Sigmoid colon (tissue), 4 donors: ENCODE measurements around the gene KRT14.

Source experiments
- POLR2A ChIP-seq, 2 donors: fragments of 450-650 bp; IDR thresholded peaks; one replicate each; pipeline ENCODE4 v1.6.1; 2016; ENCODE audit warnings: antibody characterized with exemption in 2 of 2, mild to moderate bottlenecking in 2 of 2, moderate library complexity in 2 of 2
- POLR2AphosphoS5 ChIP-seq, 4 donors: sonication (generic); formaldehyde crosslinking; IDR thresholded peaks; one replicate each; pipeline ENCODE4 v1.6.1; 2017; ENCODE audit warnings: antibody characterized with exemption in 4 of 4
- TF ChIP-seq, protein P1 (sequence below), 4 experiments: fragments of 450-650 bp in 3 of 4; fragments of 200-600 bp in 1 of 4; IDR thresholded peaks; one replicate each; pipeline ENCODE4 v1.5.1; 2016 to 2019; ENCODE audit warnings: antibody characterized with exemption in 4 of 4, mild to moderate bottlenecking in 3 of 4, moderate library complexity in 2 of 4

DNA sequence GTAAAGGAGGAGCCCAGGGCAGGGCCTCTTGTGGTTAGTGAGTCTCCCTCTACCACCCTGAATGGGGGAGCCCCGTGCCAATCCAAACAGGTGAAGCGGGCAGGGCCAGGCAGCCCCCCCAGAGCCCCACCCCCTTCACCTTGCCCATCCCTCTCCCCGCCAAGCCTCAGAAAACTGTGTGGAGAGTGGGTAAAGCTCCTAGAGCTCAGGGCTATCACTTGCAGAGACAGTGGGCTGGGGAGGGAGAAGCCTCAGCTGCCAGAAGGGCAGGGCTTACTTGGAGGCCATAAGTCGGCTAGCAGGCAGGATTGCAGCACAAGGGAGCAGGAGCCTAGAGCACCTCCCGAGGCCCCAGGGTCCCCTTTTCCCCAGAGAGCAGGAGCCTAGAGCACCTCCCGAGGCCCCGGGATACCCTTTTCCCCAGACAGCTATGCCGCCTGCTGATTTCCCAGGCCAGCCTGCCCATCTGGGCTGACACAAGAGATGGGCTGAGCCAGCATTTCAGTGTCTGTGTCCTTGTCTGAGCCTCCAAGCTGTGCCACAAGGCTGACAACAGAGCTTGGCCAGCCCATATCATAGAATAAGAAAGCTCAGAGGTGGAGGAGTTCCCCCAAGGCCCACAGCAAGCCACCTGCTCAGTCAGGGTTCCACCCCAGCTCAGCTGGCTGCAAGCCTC is 6.7 kb upstream of the KRT14 start:
- TF ChIP-seq POLR2A (IDR thresholded peaks at IDR 0.05), result no peak
- no peak for TF ChIP-seq POLR2AphosphoS5 (IDR thresholded peaks at IDR 0.05)
- TF ChIP-seq, protein P1, sequence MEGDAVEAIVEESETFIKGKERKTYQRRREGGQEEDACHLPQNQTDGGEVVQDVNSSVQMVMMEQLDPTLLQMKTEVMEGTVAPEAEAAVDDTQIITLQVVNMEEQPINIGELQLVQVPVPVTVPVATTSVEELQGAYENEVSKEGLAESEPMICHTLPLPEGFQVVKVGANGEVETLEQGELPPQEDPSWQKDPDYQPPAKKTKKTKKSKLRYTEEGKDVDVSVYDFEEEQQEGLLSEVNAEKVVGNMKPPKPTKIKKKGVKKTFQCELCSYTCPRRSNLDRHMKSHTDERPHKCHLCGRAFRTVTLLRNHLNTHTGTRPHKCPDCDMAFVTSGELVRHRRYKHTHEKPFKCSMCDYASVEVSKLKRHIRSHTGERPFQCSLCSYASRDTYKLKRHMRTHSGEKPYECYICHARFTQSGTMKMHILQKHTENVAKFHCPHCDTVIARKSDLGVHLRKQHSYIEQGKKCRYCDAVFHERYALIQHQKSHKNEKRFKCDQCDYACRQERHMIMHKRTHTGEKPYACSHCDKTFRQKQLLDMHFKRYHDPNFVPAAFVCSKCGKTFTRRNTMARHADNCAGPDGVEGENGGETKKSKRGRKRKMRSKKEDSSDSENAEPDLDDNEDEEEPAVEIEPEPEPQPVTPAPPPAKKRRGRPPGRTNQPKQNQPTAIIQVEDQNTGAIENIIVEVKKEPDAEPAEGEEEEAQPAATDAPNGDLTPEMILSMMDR (IDR thresholded peaks at IDR 0.05), result no peak
